GM18511 (cell line): ENCODE results near the gene PIP5K1C.
"Not testable (repeated sequence)": the region's sequence is repeated elsewhere in the genome, so short reads cannot be mapped to it uniquely, and the experiment has no call there.

Experiments
- ATAC-seq: cut with Tn5 transposase; IDR thresholded peaks from one replicate; pipeline ENCODE4 v1.9.1; 2021; ENCODE audit warnings: mild to moderate bottlenecking, moderate library complexity; ENCODE audit not compliant: unreplicated experiment

PIP5K1C gene

GRCh38 chr19:3678188-3678587, 22.1 kb downstream of the PIP5K1C start:
- no peak for ATAC-seq

- ATAC-seq = no peak
Observed at GRCh38 chr19:3674784-3675543, 25.3 kb downstream of the PIP5K1C start.

GRCh38 chr19:3673506-3674439, 26.5 kb downstream of the PIP5K1C start:
- no peak for ATAC-seq

- ATAC-seq = no peak
Observed at GRCh38 chr19:3672993-3673392, 27.3 kb downstream of the PIP5K1C start.

- no peak for ATAC-seq
Observed at GRCh38 chr19:3672575-3672948, 27.7 kb downstream of the PIP5K1C start.

GRCh38 chr19:3671680-3672574, 28.3 kb downstream of the PIP5K1C start:
- no peak for ATAC-seq

- ATAC-seq = no peak
Observed at GRCh38 chr19:3670796-3671679, 29.2 kb downstream of the PIP5K1C start.

- no peak for ATAC-seq
Observed at GRCh38 chr19:3669947-3670795, 30.1 kb downstream of the PIP5K1C start.

- ATAC-seq = no peak
Observed at GRCh38 chr19:3669082-3669946, 31.0 kb downstream of the PIP5K1C start.

- no peak for ATAC-seq
Observed at GRCh38 chr19:3668331-3669081, 31.8 kb downstream of the PIP5K1C start.

- no peak for ATAC-seq
Observed at GRCh38 chr19:3667766-3668165, 32.5 kb downstream of the PIP5K1C start.

GRCh38 chr19:3667037-3667638, 33.1 kb downstream of the PIP5K1C start:
- no peak for ATAC-seq

- not testable (repeated sequence) for ATAC-seq
Observed at GRCh38 chr19:3666545-3666856, 33.8 kb downstream of the PIP5K1C start.

GRCh38 chr19:3665681-3666544, 34.4 kb downstream of the PIP5K1C start:
- no peak for ATAC-seq

- no peak for ATAC-seq
Observed at GRCh38 chr19:3664879-3665642, 35.2 kb downstream of the PIP5K1C start.
